GM10847 (cell line): Measurements from ENCODE around the gene GAK.

Experiments used
- POLR2A ChIP-seq: IDR thresholded peaks from 2 replicates; pipeline ENCODE4 v1.6.1; 2011; ENCODE audit not compliant: insufficient read length; ENCODE audit errors: extremely low read depth

The GAK gene

GRCh38 chr4:814312-814850 is 117.7 kb downstream of the GAK start:
- TF ChIP-seq POLR2A: no peak

- TF ChIP-seq POLR2A: no peak
These were observed 118.2 kb downstream of the GAK start for GRCh38 chr4:813900-814299.

GRCh38 chr4:808860-809570 is 123.1 kb downstream of the GAK start:
- TF ChIP-seq POLR2A: no peak

- TF ChIP-seq POLR2A: no peak
These were observed 124.3 kb downstream of the GAK start for GRCh38 chr4:807792-808191.

GRCh38 chr4:804804-805203 is 127.3 kb downstream of the GAK start:
- no peak for TF ChIP-seq POLR2A

- TF ChIP-seq POLR2A: no peak
These were observed 128.2 kb downstream of the GAK start for GRCh38 chr4:803884-804283.

- no peak for TF ChIP-seq POLR2A
These were observed 130.5 kb downstream of the GAK start for GRCh38 chr4:801436-802124.
